Peyer's patch (tissue), 4 donors: Measurements from ENCODE around the gene JCAD. TPM values are rescaled to one million over a fixed set of nuclear protein-coding genes. Genes with fewer than 3 reads are reported as not detected.
"Not testable (repeated sequence)": the region's sequence is repeated elsewhere in the genome, so short reads cannot be mapped to it uniquely, and the experiment has no call there.

Experiments
- DNase-seq, 3 donors: peaks; one replicate each; pipeline ENCODE4 v3.0.0-alpha.2; 2017 to 2019
- H3K27ac ChIP-seq, 4 donors: fragments of 200-600 bp; sonication (generic); one replicate each; pipeline ENCODE4 v1.5.1; 2016 to 2019
- H3K27me3 ChIP-seq, 2 donors: fragments of 200-600 bp; sonication (generic); one replicate each; pipeline ENCODE4 v1.5.1; 2019
- H3K36me3 ChIP-seq, 3 donors: fragments of 200-600 bp; sonication (generic); one replicate each; pipeline ENCODE4 v1.5.1; 2016 to 2019
- H3K4me1 ChIP-seq, 4 donors: fragments of 200-600 bp; sonication (generic); one replicate each; pipeline ENCODE4 v1.5.1; 2016 to 2019
- H3K4me3 ChIP-seq, 4 donors: fragments of 200-600 bp; sonication (generic); 1 replicate in 3 of 4; 2 replicates in 1 of 4; pipeline ENCODE4 v1.5.1; 2016 to 2019; ENCODE audit warnings: mild to moderate bottlenecking in 1 of 4
- H3K9me3 ChIP-seq, 4 donors: fragments of 200-600 bp; sonication (generic); one replicate each; pipeline ENCODE4 v1.5.1; 2016 to 2019; ENCODE audit warnings: mild to moderate bottlenecking in 1 of 4
- CTCF ChIP-seq, 6 experiments: fragments of 450-650 bp in 4 of 6; fragments of 200-600 bp in 2 of 6; sonication (generic) in 1 of 6; IDR thresholded peaks; one replicate each; pipeline ENCODE4 v1.5.1; 2017 to 2019; ENCODE audit warnings: antibody characterized with exemption in 6 of 6, mild to moderate bottlenecking in 3 of 6, moderate library complexity in 1 of 6
- POLR2A ChIP-seq, 2 donors: fragments of 450-650 bp; IDR thresholded peaks; one replicate each; pipeline ENCODE4 v1.5.1; 2017; ENCODE audit warnings: antibody characterized with exemption in 2 of 2, mild to moderate bottlenecking in 2 of 2, moderate library complexity in 2 of 2
- total RNA-seq, 4 donors: library from RNA; depleted of rRNA; stranded (reverse); fragments of >200 nt; gene quantifications; one replicate each; pipeline ENCODE4 v1.1.0, GENCODE V29; 2016

Gene JCAD
- 1 to 10 TPM in 3 of 4 donors, under 1 TPM in 1; 0.53 to 5.8 (median 2.6) TPM for total RNA-seq

GRCh38 chr10:30059209-30060107 is at the start of gene JCAD:
Gene JCAD (minus strand): TSS chr10:30059586. CDS start chr10:30047812, 11,774 bp downstream.
- Histone ChIP-seq H3K27ac (peak within 1 kb of the TSS; percentile 9 to 79 (median 62)), H3K4me3 (peak within 1 kb of the TSS; percentile 40 to 66 (median 60)), H3K4me1 (peaks cover 0 to 6% (median 2%) of the 10 kb centered on the region in 4 donors), H3K27me3 (peaks cover 0 to 7% of the 10 kb centered on the region in 2 donors), H3K36me3 (no peaks in the 10 kb centered on the region), H3K9me3 (no peaks in the 10 kb centered on the region)
- peak; percentile 27 to 79 (median 75) for DNase-seq
- TF ChIP-seq POLR2A (IDR thresholded peaks at IDR 0.05) = no peak
- TF ChIP-seq CTCF (IDR thresholded peaks at IDR 0.05) = no peak

DNA sequence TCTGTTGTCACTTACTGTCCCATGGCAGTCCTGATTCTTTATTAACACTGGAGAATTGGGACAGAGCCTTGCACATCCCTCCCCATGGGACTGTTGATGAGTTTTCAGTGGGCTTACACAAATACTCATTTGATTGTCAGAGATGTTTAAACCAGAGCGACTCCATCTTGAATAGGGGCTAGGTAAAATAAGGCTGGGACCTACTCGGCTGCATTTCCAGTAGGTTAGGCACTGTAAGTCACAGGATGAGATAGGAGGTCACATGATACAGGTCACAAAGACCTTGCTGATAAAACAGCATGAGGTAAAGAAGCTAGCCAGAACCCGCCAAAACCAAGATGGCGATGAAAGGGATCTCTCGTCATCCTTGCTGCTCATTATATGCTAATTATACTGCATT is 47.6 kb upstream of the JCAD start:
- no peaks in the 10 kb centered on the region for H3K9me3 ChIP-seq
- no peaks in the 10 kb centered on the region for H3K4me1 ChIP-seq
- no peaks in the 10 kb centered on the region for H3K27me3 ChIP-seq
- DNase-seq = no peak
- no peak for TF ChIP-seq POLR2A (IDR thresholded peaks at IDR 0.05)
- TF ChIP-seq CTCF (IDR thresholded peaks at IDR 0.05) = no peak
- no peak overlapping the region for H3K4me3 ChIP-seq
- no peak overlapping the region for H3K27ac ChIP-seq
- no peaks in the 10 kb centered on the region for H3K36me3 ChIP-seq

DNA sequence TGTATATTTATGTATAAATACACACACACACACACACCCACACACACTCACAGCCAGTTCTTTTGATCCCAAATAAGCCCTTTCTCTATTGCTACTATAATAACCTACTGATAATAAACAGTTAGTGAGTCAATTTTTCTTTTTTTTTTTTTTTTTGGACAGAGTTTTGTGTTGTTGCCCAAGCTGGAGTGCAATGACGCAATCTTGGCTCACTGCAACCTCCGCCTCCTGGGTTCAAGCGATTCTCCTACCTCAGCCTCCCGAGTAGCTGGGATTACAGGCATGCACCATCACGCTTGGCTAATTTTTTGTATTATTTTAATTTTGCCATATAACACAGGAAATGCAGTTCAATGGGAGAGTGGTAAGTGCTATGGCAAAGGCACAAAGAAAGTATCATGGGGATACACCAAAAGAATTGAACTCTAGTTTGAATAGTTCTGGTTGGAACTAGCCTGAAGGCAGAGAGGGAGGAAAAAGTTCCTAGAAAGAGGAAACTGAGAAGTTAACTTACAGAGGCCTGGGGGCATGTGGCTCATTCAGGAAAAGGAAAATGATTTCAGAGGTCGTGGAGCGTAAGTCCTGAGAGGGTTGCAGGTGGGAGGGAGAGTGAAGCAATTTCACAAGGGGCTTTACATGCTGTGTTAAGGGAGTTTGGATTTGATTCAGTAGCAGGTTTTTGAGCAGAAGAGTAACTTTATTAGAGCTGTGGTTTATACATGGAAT is 44.4 kb upstream of the JCAD start:
- no peaks in the 10 kb centered on the region for H3K9me3 ChIP-seq
- TF ChIP-seq CTCF (IDR thresholded peaks at IDR 0.05) (no peak), POLR2A (IDR thresholded peaks at IDR 0.05) (no peak)
- no peaks in the 10 kb centered on the region for H3K27me3 ChIP-seq
- no peak overlapping the region for H3K4me3 ChIP-seq
- no peak for DNase-seq
- H3K27ac ChIP-seq = no peak overlapping the region
- H3K36me3 ChIP-seq = no peaks in the 10 kb centered on the region
- H3K4me1 ChIP-seq = no peaks in the 10 kb centered on the region

- not testable (repeated sequence) for H3K27me3 ChIP-seq, H3K9me3 ChIP-seq, H3K4me3 ChIP-seq, DNase-seq, H3K27ac ChIP-seq, H3K36me3 ChIP-seq, H3K4me1 ChIP-seq
Observed at GRCh38 chr10:30099706-30100105, 40.3 kb upstream of the JCAD start.

- no peak overlapping the region for H3K27ac ChIP-seq
- no peak overlapping the region for H3K4me3 ChIP-seq
- H3K36me3 ChIP-seq = no peaks in the 10 kb centered on the region
- H3K4me1 ChIP-seq = no peaks in the 10 kb centered on the region
- no peak for DNase-seq
- TF ChIP-seq POLR2A (IDR thresholded peaks at IDR 0.05) (no peak), CTCF (IDR thresholded peaks at IDR 0.05) (no peak)
- H3K9me3 ChIP-seq = no peaks in the 10 kb centered on the region
- H3K27me3 ChIP-seq = no peaks in the 10 kb centered on the region
Observed at GRCh38 chr10:30099101-30099500, 39.7 kb upstream of the JCAD start.

- Histone ChIP-seq H3K27ac (no peak overlapping the region), H3K36me3 (no peaks in the 10 kb centered on the region), H3K4me3 (no peak overlapping the region), H3K9me3 (no peaks in the 10 kb centered on the region), H3K4me1 (no peaks in the 10 kb centered on the region), H3K27me3 (no peaks in the 10 kb centered on the region)
- TF ChIP-seq POLR2A (IDR thresholded peaks at IDR 0.05) (no peak), CTCF (IDR thresholded peaks at IDR 0.05) (no peak)
- no peak for DNase-seq
Observed at GRCh38 chr10:30098629-30099028, 39.2 kb upstream of the JCAD start.
